ENCODE results near the gene DCBLD1.
A peak's percentile ranks its signal among the peaks of the same experiment; 100 is the strongest.

DCBLD1 gene

DNA sequence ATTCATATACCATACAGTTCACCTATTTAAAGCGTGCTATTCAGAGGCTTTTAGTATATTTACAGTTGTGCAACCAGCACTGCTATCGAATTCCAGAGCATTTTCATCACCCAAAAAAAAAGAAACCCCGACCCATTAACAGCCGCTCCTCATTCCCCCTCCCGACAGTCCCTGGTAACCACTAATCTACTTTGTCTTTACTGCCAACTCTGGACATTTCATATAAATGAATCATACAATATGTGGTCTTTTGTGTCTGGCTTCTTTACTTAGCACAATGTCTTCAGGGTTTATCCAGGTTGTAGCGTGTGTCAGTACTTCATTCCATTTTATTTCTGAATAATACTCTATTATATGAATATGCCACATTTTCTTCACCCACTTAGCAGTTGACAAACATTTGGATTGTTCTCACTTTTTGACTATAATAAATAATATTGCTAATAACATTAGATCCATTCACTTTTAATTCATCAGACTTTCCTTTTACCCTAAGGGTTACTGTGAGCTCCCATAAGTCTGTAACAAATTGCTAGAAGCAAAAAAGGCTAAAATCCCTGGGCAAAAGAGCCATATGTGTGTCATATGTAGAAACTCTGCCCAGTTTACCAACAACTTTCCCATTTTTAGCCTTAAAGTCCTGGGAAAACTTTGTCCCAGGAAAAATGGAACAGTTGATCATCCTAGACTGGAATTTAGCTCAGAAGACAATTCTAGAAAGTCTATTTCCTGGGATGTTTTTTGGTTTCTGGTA, 33.6 kb upstream of the DCBLD1 start:
- TF ChIP-seq, protein P1, sequence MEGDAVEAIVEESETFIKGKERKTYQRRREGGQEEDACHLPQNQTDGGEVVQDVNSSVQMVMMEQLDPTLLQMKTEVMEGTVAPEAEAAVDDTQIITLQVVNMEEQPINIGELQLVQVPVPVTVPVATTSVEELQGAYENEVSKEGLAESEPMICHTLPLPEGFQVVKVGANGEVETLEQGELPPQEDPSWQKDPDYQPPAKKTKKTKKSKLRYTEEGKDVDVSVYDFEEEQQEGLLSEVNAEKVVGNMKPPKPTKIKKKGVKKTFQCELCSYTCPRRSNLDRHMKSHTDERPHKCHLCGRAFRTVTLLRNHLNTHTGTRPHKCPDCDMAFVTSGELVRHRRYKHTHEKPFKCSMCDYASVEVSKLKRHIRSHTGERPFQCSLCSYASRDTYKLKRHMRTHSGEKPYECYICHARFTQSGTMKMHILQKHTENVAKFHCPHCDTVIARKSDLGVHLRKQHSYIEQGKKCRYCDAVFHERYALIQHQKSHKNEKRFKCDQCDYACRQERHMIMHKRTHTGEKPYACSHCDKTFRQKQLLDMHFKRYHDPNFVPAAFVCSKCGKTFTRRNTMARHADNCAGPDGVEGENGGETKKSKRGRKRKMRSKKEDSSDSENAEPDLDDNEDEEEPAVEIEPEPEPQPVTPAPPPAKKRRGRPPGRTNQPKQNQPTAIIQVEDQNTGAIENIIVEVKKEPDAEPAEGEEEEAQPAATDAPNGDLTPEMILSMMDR (IDR thresholded peaks at IDR 0.05; ENCODE audit: low read depth, low read length, poor library complexity, severe bottlenecking) = no peak
- TF ChIP-seq EZH2phosphoT487 (IDR thresholded peaks at IDR 0.05; ENCODE audit: borderline replicate concordance, low read length) = no peak
- Histone ChIP-seq H3K9me2 (replicated peaks; ENCODE audit: control insufficient read depth, low read length) (no peaks in the 10 kb centered on the region), H3K9me3 (ENCODE audit: control insufficient read depth, insufficient read depth, low read length) (no peaks in the 10 kb centered on the region), H3K4me3 (ENCODE audit: low read length) (no peak overlapping the region), H3K4me2 (ENCODE audit: low read length) (no peak overlapping the region), H3K79me2 (ENCODE audit: control insufficient read depth, low read length) (no peaks in the 10 kb centered on the region), H3K27ac (ENCODE audit: low read depth, low read length) (no peak overlapping the region), H3F3A (ENCODE audit: control insufficient read depth, insufficient read depth) (no peaks in the 10 kb centered on the region), H3K4me1 (ENCODE audit: control insufficient read depth, low read length) (no peaks in the 10 kb centered on the region), H3K27me3 (ENCODE audit: control insufficient read depth, low read length) (peaks cover 28% of the 10 kb centered on the region), H4K20me1 (ENCODE audit: control insufficient read depth, insufficient read depth, low read depth, low read length) (no peaks in the 10 kb centered on the region), H3K36me3 (ENCODE audit: control insufficient read depth, low read length) (no peaks in the 10 kb centered on the region)

DNA sequence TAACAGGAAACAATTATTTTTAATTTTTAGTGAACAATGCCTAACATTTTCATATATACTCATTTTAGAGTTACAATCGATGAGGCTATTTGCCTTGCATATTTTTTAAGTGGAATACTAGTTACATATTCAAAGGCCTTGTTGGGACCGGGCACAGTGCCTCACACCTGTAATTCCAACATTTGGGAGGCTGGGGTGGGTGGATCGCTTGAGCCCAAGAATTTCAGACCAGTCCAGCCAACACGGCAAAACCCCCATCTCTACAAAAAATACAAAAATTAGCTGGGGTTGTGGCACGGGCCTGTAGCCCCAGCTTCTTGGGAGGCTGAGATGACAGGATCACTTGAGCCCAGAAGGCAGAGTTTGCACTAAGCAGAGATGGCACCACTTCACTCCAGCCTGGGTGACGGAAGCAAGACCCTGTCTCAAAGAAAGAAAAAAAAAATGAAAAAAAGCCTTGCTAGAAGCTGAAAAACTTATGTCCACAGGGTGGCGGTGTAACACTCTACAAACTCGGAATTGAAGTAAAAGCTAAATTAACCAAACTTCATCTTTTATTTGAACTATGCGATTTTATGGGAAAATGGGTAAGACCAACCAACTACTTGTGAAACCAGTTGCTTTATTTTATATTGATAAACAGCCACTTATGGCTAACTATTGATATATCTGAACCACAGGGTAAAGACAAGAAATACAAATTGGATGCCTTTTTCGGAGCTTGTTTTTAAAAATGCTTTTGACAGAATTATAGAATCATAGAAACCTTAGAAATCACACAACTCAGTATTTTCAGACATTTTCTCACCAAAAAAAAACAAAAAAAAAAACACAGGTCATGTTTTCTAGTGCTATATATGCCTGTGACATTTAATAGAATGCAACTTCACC, 32.7 kb upstream of the DCBLD1 start:
- Histone ChIP-seq H3K4me2 (ENCODE audit: low read length) (no peak overlapping the region), H3K9me3 (ENCODE audit: control insufficient read depth, insufficient read depth, low read length) (no peaks in the 10 kb centered on the region)
- TF ChIP-seq, protein P1 (IDR thresholded peaks at IDR 0.05; ENCODE audit: low read depth, low read length, poor library complexity, severe bottlenecking) = peak; percentile 73
- TF ChIP-seq EZH2phosphoT487 (IDR thresholded peaks at IDR 0.05; ENCODE audit: borderline replicate concordance, low read length) = no peak

DNA sequence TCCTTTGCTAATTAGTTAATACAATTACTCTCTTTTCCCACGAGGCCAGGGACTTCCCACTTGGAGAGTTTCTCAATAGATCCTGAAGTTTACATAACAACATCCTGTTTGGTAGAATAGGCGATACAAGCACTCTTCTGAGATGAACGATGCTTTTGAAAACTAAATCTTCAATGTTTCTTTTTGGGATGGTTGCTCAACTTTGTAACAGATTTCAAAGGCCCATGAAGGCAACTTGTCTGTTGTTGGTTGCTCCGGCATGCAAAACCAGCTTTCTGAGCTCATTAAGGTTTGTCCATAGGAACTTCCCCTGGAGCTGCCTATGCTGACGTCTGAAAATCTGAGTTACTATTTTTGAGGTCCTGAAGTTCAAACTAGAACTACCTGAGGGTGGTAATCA, 30.8 kb upstream of the DCBLD1 start:
- TF ChIP-seq EZH2phosphoT487 (IDR thresholded peaks at IDR 0.05; ENCODE audit: borderline replicate concordance, low read length) = no peak
- TF ChIP-seq, protein P1 (IDR thresholded peaks at IDR 0.05; ENCODE audit: low read depth, low read length, poor library complexity, severe bottlenecking) = no peak
- Histone ChIP-seq H3K79me2 (ENCODE audit: control insufficient read depth, low read length) (no peaks in the 10 kb centered on the region), H3K4me2 (ENCODE audit: low read length) (no peak overlapping the region), H3K36me3 (ENCODE audit: control insufficient read depth, low read length) (no peaks in the 10 kb centered on the region), H3K9me2 (replicated peaks; ENCODE audit: control insufficient read depth, low read length) (no peaks in the 10 kb centered on the region), H3K27me3 (ENCODE audit: control insufficient read depth, low read length) (peaks cover 28% of the 10 kb centered on the region), H3K9me3 (ENCODE audit: control insufficient read depth, insufficient read depth, low read length) (no peaks in the 10 kb centered on the region), H3K4me3 (ENCODE audit: low read length) (no peak overlapping the region), H3K27ac (ENCODE audit: low read depth, low read length) (no peak overlapping the region), H4K20me1 (ENCODE audit: control insufficient read depth, insufficient read depth, low read depth, low read length) (no peaks in the 10 kb centered on the region), H3K4me1 (ENCODE audit: control insufficient read depth, low read length) (no peaks in the 10 kb centered on the region), H3F3A (ENCODE audit: control insufficient read depth, insufficient read depth) (no peaks in the 10 kb centered on the region)

More for the DNA sequence above, 32.7 kb upstream of the DCBLD1 start:
- H3K27ac ChIP-seq (ENCODE audit: low read depth, low read length) = no peak overlapping the region
- no peaks in the 10 kb centered on the region for H3K4me1 ChIP-seq (ENCODE audit: control insufficient read depth, low read length)
- H3K79me2 ChIP-seq (ENCODE audit: control insufficient read depth, low read length) = no peaks in the 10 kb centered on the region
- H3K4me3 ChIP-seq (ENCODE audit: low read length) = no peak overlapping the region
- H4K20me1 ChIP-seq (ENCODE audit: control insufficient read depth, insufficient read depth, low read depth, low read length) = no peaks in the 10 kb centered on the region
- H3K9me2 ChIP-seq (replicated peaks; ENCODE audit: control insufficient read depth, low read length) = no peaks in the 10 kb centered on the region
- no peaks in the 10 kb centered on the region for H3K36me3 ChIP-seq (ENCODE audit: control insufficient read depth, low read length)
- H3K27me3 ChIP-seq (ENCODE audit: control insufficient read depth, low read length) = peaks cover 28% of the 10 kb centered on the region
- H3F3A ChIP-seq (ENCODE audit: control insufficient read depth, insufficient read depth) = no peaks in the 10 kb centered on the region
